HG03175 (cell line): ENCODE results near the gene BCL2L15.

Source experiments
- ATAC-seq: cut with Tn5 transposase; IDR thresholded peaks from one replicate; pipeline ENCODE4 v1.9.1; 2021; ENCODE audit warnings: mild to moderate bottlenecking, moderate library complexity; ENCODE audit not compliant: unreplicated experiment

The BCL2L15 gene

DNA sequence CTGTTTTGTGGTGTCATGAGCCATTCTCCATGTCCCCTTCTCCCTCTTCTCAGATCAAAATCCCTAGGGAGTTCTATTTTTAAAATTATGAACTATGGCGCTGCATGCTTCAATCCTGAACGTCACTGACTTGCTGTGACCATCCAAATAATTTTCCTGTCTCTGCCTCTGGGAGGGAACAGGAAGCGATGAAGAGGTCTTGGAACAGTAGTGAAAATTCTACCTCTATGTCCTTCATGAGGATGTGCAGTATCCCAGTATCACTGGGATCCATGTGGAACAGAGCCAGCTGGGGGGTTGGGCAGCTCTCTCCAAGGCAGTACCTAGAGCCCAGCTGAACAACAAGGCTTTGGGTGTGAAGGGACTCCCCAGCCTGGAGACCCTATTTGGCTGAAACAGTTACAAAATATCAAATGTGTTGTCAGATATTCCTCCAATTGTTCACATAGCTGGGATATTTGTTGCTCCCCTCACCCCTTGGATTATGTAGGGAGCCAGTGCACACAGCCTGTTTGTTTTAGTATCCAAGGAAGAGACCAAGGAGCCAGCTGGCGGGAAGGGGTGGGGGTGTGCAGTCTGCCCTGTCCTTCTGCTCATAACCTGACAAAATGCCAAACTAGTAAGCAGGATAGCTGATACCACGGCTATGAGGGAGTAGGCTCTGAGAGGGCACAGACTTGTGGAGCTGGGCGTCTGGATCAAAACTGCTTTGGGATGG is 25.4 kb upstream of the BCL2L15 start:
- no peak for ATAC-seq

DNA sequence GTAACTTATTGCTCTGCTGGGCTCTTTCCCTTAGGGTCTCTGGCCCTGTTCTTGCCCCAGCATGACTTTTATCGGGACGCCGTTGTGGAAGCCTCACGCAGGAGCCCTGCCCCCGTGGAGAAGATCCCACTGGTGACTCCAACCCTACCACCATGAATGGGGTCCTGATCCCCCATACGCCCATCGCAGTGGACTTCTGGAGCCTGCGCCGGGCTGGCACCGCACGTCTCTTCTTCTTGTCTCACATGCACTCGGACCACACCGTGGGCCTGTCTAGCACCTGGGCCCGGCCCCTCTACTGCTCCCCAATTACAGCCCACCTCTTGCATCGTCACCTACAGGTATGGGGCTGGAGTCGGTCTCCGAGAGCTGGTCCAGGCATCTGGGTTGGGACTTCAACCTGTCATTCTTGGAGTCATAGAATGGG is 18.1 kb upstream of the BCL2L15 start:
- ATAC-seq: no peak

DNA sequence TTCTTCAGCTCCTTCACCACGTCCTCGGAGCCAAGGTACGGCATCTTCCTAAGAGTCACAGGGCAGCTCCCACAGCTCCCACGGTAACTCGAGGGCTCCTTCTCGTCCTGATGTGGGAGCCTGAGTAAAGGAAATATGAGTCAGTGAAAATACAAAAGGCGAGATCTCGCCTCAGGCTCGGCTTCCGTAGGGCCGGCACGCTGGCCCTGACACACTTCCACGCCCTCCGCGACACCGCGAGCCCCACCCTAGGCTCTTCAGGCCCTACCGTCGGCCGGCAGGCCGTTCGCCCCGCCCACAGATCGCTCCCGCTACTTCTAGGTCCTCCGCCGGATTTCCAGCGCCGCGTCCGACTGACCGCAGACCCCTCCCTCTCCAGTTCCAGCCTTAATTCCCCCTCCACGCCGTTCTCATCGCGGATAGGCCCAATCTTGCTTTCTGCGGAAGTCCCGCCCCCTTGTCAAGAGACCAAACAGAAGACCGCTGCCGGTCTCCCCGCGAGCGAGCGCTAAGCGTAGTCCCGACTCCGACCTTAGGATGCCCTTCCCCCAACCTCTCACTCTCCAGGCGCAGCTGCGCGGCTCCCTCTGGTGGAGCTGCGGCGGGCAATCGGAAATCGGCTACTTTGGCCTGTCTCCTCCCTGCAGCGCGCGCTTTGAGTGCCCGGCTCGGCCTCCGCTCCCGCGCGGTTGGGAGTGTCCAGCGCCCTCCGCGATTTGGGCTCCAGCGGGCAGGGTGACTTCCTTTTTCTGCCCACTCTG is 17.5 kb upstream of the BCL2L15 start, which contains the start of the genes AP4B1 and DCLRE1B:
Gene AP4B1, minus strand, starts transcription at position 126 of the 761 bp plus-strand sequence. Its CDS starts 82 bp downstream, at position 44.
Gene DCLRE1B, plus strand, starts transcription at position 653 of the 761 bp plus-strand sequence. CDS start 261 bp downstream, outside the sequence.
- peak; percentile 90 for ATAC-seq

DNA sequence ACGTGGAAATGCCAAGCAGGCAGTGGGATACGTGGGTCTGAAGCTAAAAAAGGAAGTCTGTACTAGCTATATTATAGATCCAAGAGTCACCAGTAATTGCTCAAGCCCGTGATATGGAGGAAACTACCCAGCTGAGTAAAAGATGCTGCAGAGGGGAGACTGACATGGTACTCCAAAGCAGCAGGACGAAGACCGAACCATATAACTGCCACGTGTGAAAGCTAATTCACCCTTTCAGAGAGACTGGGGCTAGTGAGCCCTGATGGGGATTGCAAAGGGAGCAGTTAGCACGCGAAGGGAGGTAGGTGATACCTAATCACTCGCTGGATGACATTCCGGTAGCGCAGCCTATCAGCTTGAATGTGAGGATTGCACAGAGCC is 16.9 kb upstream of the BCL2L15 start:
- peak; percentile 28 for ATAC-seq

DNA sequence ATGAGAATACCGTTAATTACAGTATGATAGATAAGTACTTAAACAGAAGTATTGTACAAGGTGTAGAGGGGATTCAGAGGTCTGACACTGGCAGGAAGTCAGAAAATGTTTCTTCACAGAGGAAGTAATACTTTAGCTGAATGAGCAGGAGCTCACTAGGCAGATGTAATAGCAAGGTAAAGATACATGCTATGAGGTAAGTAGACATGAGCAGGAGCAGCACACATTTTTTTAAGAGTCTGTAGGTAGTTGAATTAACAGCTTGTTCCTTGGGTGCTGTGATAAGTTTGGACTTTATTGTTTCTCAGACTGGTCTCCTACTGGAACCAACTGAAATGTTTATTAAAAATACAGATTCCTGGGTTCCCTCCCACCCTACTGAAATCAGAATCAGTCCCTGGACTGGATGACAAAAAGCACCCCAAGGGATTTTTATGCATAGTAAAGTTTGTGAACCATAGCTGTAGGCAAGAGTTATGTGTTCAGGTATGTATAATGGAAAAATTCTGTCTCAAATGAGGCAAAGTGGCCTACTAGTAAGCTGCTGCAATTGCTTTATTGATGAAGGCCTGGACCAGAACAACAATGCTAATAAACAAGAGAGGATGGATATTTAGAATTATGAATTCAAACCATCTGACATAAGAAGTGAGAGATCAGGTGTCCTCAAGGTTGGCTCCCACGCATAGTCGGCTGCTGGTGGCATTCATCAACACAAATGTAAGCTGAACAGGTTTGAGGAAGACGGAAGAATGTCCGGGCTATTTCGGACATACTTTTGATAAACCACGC is 16.3 kb upstream of the BCL2L15 start:
- ATAC-seq: no peak

DNA sequence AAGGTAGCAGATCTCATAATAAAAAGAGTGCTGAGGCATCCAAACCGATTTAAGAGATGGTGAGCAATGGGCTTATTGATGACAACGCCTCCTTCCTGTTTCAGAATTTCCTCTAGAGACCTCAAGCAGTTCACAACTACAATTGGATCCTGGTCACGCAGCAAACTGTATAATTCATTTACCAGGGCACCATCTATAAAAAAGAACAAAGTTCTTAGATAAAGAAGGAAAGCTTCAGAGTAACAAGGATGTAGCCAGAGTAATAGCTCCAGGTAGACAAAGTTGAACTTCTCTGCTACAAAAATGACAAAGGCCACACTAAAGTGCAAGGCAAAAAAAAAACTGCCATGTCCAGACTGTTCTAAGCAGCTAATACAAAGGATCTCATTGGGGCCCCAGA is 13.8 kb upstream of the BCL2L15 start:
- ATAC-seq: no peak

DNA sequence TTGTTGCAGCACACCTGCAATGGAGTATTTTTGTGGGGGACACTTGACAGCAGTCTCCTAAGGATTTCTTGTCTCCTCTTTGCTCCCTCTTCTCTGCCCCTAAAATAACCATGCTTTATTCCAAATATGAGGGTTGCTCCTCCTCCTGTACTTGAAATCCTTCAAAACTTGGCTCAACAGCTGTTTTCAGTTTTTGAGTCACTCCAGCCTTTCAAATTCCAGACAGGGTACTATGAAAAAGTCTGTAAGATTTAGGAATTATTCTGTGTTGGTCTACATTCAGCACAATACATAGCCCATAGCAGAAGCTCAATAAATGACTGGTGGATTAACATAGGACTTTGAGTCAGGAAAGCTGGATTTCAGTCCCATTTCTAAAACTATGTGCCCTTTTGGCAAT is 11.7 kb upstream of the BCL2L15 start:
- no peak for ATAC-seq

DNA sequence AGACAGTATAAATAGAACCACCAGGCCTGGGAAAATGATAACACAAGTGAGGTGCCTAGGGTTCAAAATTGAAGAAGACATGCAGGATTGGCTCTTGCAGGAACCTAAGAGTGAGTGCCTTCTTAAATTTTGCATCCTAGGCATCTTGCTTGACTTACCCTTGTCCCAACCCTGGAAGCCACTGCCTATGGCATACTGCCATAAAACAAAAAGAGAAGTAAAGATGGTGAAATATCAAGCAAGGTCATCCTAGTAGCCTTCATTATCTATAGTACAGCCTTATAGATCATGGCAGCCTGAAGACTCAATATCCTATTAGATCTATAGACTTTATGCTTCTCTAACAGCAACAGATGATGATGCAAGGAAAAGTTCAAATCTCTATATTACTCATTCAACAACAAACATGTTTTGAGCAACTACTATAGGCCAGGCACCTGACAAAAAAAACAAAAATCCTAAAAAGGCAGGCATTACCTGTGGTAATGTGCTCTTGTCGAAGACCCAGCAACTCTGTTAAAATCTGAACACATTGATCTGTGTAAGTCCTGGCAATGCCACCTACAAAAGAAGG is 10.9 kb upstream of the BCL2L15 start:
- ATAC-seq: no peak

DNA sequence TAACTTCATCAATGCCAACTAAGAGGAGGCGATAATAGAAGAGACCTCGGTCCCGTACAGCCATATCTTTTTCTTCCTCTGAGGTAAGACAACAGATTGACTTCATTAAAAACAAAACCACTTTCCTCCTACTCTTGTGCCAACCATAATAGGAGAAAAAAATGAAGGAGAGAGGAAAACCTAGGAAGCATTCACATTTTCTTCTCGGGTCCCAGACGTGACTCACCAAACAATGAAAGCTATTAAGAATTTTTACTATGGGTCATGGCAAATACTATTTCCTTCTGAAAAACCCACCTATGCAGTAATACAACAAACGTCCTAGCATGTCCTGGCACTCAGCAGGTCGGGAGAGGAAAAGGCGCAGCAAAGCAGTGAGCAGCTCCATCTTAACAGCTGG is 8.6 kb upstream of the BCL2L15 start:
- no peak for ATAC-seq

DNA sequence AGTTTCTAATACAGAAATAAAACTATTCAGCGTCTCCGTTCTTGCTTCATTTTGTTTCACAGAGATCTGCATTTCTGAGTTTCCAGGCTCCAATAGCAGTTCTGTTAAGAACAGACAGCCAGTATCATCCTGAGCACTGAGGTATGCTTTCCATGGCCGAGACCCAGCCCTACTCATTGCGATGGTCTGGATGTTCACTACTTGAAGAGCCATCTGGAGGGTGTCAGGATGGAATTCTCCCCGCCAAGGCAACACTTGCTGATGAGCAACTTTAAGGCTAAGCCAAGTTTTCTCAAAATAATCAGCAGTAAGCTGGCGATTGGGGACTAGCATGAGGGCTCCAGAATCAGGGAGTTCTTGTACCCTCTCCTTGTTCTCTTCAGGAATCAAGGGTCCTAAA is 7.7 kb upstream of the BCL2L15 start:
- no peak for ATAC-seq

DNA sequence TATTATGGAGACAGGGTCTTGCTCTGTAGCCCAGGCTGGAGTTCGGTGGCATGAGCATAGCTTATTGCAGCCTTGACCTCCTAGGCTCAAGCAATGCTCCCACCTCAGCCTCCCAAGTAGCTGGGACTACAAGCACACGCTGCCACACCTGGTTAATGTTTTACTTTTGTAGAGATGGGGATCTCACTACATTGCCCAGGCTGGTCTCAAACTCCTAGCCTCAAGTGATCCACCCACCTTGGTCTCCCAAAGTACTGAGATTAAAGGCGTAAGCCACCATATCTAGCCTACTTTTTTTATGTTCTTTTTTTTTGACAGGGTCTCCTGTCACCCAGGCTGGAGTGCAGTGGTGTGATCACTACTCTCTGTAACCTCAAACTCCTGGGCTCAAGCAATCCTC is 5.9 kb upstream of the BCL2L15 start:
- ATAC-seq: no peak

DNA sequence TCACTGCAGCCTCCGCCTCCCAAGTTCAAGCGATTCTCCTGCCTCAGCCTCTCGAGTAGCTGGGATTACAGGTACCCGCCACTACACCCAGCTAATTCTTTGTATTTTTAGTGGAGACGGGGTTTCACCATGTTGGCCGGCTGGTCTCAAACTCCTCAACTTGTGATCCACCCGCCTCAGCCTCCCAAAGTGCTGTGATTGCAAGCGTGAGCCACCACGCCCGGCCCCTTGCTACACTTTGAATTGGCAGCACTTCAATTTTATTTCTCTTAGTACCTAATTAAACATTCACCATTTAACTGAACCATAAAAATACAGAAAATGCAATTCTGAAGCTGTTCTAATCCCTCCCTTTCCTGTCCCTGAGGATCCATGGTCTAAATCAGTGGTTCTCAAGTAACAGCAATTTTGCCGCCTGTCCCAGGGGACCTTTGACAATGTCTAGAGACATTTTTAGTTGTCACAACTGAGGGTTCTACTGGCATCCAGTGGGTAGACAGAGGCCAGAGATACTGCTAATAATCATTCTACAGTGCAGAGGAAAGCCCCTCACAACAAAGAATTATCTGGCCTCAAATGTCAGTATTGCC is 4.3 kb upstream of the BCL2L15 start:
- no peak for ATAC-seq

DNA sequence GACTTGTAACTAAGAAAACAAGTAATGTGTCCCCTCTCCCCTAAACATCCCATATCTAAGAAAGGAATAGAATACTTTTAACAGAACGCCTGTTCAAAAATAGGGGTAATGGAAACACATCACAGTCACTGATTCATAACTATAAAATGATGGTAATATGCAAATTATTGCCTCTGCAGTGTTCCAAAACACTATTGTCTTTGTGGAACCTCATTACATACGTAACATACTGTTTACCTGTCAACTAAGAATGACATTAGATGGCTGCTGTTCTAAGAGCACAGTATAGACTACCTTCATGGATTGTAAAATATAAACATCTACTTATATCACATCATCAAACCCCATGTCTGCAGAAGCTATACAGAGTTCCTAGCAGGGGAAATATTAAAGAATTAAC is 3.4 kb upstream of the BCL2L15 start:
- ATAC-seq: no peak

DNA sequence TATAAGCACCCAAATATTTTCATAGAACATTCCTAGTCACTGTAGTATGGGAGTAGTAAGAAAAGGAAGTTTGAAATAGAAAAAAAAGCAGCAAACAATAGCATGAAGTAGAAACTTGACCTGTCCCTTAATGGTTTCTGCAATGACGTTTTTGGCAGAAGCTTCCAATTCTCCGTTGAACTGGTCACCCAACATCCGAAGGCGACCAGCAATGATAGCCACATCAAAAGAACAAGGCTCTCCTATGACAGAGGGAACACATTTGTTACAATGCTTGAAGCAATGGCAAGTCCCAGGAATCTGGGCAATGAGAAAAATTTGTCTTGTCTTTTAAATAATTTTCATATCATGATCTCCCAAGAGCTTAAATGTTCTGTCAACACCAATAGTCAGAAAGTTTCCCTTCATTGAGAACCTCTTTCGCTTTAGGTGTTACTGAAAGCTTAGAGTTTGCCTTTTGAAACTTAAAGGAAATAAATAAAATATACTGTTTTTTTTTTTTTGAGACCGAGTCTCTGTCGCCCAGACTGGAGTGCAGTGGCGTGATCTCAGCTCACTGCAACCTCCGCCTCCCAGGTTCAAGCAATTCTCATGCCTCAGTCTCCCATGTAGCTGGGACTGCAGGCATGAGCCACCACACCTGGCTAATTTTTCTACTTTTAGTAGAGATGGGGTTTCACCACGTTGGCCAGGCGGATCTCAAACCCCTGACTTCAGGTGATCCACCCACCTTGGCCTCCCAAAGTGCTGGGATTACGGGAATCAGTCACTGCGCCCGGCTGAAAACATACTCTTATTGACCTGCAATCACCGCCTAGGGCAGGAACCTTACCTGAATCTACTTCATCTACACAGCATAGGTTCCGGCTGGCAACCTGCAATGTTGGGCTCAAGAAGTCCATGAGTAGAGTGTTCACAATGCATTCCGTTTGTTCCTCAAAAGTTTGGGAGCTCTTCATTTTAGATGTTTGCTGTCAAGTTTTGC is 672 bp downstream of the BCL2L15 start:
- ATAC-seq: no peak

DNA sequence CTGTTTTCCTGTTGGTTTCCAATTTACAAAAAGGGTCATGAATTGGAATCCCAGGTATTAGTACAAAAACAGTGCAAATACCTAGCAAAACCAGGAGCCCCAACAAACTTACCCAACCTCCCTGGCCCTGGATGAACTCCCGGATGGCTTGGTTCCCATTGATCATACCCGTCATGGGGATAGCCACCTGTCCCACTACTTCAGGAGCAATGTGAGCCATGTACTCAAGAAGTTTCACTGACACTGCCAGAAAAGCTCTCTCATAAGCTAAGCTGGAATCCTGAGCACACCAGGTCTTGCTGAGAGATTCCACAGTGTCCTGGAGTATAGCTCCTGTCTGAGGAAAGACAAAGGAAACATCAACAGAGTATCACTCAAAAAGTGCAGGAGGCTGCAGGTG is 5.7 kb downstream of the BCL2L15 start:
- ATAC-seq: no peak

DNA sequence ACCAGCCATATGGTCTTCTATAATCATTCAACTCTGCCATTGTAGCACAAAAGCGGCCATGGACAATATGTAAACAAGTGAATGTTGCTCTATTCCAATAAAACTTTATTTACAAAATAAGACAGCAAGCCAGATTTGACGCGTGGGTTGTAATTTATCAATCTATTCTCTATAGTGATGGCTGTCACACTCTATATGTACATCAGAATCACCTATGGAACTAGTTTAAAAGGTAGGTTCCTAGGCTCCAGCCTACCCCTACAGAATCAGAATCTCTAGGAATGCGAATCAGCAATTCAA is 7.7 kb downstream of the BCL2L15 start:
- ATAC-seq: no peak

DNA sequence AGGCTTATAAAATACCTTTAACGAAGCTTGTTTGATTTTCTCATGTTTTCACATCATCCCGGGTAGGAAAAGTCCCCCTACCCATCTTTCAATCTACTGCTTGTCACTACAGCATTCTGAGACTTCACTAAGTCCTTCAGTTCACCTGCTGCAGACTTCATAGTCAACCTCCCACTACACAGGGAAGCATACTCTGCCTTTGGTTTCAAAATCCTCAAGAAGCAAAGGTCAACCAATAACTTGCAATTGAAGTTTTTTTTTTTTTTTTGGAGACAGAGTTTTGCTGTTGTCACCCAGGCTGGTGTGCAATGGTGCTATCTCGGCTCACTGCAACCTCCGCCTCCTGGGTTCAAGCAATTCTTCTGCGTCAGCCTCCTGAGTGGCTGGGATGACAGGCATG is 11.2 kb downstream of the BCL2L15 start:
- no peak for ATAC-seq

DNA sequence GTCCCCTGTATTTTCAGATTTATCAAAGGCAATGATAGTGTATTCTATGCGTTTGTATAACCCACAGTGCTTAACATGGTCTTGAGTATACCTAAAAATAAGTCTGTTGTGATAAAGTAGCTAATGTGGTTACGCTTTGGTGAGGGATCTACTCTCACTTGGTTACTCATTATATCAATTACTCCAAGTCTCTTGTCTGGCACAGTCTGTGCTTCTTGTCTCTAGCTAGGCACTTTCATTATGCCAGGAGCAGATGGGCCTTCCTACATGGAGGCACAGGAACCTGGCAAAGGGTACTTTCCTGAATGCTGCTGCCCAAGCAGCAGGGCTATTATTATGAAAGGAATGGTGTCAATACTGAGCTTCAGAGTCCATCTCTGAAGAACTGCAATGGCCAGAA is 11.7 kb downstream of the BCL2L15 start:
- peak; percentile 56 for ATAC-seq

DNA sequence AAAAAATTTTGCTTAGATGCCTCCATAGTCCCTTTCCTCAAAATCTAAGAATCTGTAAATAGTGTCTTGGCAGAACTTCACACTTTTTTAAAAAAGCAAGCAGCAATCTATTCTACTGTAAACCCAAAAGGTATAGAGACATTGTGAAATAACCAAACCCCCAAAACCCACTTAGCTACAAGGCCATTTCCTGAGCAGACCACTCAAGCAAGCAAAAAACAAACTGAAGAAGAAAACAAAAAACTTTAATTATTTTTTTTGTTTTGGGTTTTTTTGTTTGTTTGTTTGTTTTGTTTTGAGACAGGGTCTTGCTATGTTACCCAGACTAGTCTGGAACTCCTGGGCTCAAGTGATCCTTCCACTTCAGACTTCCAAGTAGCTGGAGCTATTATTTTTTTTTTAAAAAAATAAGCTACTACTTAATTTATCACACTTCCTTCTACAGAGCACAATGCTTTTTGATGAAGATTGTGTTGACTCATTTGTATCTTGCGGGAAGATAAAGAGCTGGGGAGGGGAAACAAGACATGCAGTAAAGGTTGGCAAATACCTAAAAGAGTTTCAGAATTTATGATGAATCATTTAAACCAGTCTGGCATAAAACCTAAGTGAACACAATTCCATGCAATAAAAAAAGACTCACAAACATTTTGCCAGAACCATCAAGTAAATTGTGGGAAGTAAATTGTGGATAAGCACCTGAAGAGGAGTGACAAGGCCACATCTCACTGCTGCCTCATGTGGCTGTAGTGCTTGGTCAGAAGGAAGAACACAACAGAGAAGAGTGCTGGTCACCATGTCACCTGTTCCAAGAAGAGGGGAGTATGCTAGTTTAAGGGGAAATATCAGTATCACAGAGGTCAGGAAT is 13.1 kb downstream of the BCL2L15 start:
- ATAC-seq: no peak
